Measurements from ENCODE around the gene FAM47E. TPM values are rescaled to one million over a fixed set of nuclear protein-coding genes. Genes with fewer than 3 reads are reported as not detected.
"Not testable (repeated sequence)": the region's sequence is repeated elsewhere in the genome, so short reads cannot be mapped to it uniquely, and the experiment has no call there.

FAM47E gene
- total RNA-seq, 1 donor from 2014 or later: 3.5 TPM

- TF ChIP-seq CTCF (conservative IDR thresholded peaks at IDR 0.05; ENCODE audit: low read depth, low read length): no peak
- no peak for DNase-seq (ENCODE audit: low read depth)
- no peak overlapping the region for H3K4me3 ChIP-seq (ENCODE audit: low read depth, low read length)
Observed at GRCh38 chr4:76275486-76276124, 24.1 kb downstream of the FAM47E start.

- TF ChIP-seq CTCF (conservative IDR thresholded peaks at IDR 0.05; ENCODE audit: low read depth, low read length): no peak
Observed at GRCh38 chr4:76276813-76277212, 25.3 kb downstream of the FAM47E start.

GRCh38 chr4:76277667-76278066 lies 26.1 kb downstream of the FAM47E start:
- TF ChIP-seq CTCF (conservative IDR thresholded peaks at IDR 0.05; ENCODE audit: low read depth, low read length): no peak
- no peak for DNase-seq (ENCODE audit: low read depth)
- no peak overlapping the region for H3K4me3 ChIP-seq (ENCODE audit: low read depth, low read length)

More at GRCh38 chr4:76276813-76277212, 25.3 kb downstream of the FAM47E start:
- no peak overlapping the region for H3K4me3 ChIP-seq (ENCODE audit: low read depth, low read length)
- no peak for DNase-seq (ENCODE audit: low read depth)

GRCh38 chr4:76278583-76278982 lies 27.1 kb downstream of the FAM47E start:
- H3K4me3 ChIP-seq (ENCODE audit: low read depth, low read length): no peak overlapping the region
- DNase-seq (ENCODE audit: low read depth): no peak
- no peak for TF ChIP-seq CTCF (conservative IDR thresholded peaks at IDR 0.05; ENCODE audit: low read depth, low read length)

- no peak for DNase-seq (ENCODE audit: low read depth)
- no peak overlapping the region for H3K4me3 ChIP-seq (ENCODE audit: low read depth, low read length)
- peak; percentile 13 for TF ChIP-seq CTCF (conservative IDR thresholded peaks at IDR 0.05; ENCODE audit: low read depth, low read length)
Observed at GRCh38 chr4:76279462-76279861, 27.9 kb downstream of the FAM47E start.

GRCh38 chr4:76280488-76281441 lies 29.2 kb downstream of the FAM47E start:
- no peak for DNase-seq (ENCODE audit: low read depth)
- no peak for TF ChIP-seq CTCF (conservative IDR thresholded peaks at IDR 0.05; ENCODE audit: low read depth, low read length)
- no peak overlapping the region for H3K4me3 ChIP-seq (ENCODE audit: low read depth, low read length)

GRCh38 chr4:76281594-76281993 lies 30.1 kb downstream of the FAM47E start:
- H3K4me3 ChIP-seq (ENCODE audit: low read depth, low read length); DNase-seq (ENCODE audit: low read depth): not testable (repeated sequence)
